ENCODE data around the gene APP.

DNA sequence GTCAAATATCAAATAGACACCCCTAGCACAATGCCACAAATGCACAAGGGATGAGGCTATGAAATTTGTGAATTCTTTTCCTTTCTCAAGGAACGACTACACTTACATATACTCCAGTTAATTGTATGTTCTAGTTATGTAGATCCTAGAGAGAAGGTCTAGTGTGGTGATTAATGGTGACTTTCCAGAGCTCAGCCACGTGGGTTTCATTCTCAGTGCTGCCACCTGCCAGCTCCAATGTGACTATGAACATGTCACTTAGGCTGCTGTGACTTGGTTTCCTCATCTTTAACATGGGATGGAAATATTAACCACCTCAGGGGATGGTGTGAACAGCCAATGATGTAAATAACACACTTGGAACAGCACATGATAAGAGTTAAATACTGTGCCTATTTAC, 138.3 kb downstream of the APP start:
- TF ChIP-seq, protein P1, sequence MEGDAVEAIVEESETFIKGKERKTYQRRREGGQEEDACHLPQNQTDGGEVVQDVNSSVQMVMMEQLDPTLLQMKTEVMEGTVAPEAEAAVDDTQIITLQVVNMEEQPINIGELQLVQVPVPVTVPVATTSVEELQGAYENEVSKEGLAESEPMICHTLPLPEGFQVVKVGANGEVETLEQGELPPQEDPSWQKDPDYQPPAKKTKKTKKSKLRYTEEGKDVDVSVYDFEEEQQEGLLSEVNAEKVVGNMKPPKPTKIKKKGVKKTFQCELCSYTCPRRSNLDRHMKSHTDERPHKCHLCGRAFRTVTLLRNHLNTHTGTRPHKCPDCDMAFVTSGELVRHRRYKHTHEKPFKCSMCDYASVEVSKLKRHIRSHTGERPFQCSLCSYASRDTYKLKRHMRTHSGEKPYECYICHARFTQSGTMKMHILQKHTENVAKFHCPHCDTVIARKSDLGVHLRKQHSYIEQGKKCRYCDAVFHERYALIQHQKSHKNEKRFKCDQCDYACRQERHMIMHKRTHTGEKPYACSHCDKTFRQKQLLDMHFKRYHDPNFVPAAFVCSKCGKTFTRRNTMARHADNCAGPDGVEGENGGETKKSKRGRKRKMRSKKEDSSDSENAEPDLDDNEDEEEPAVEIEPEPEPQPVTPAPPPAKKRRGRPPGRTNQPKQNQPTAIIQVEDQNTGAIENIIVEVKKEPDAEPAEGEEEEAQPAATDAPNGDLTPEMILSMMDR (IDR thresholded peaks at IDR 0.05 in 2 of 3, conservative IDR thresholded peaks at IDR 0.05 in 1 of 3; ENCODE audit: control insufficient read depth in 2 of 3, extremely low read depth in 1 of 3, insufficient read depth in 1 of 3, low read depth in 3 of 3, low read length in 3 of 3): 0 out of 6 replicates have a peak, but pooled peaks of 1 of the 3 experiments have one; percentile 10
- TF ChIP-seq POLR2A (IDR thresholded peaks at IDR 0.05; ENCODE audit: low read depth, low read length) (no peak), MTA3 (IDR thresholded peaks at IDR 0.05; ENCODE audit: borderline replicate concordance, low read length) (no peak), CHD1 (IDR thresholded peaks at IDR 0.05; ENCODE audit: low read depth, low read length) (no peak), EZH2 (IDR thresholded peaks at IDR 0.05; ENCODE audit: borderline replicate concordance, control insufficient read depth, low read depth, low read length) (no peak), ZNF274 (IDR thresholded peaks at IDR 0.05; ENCODE audit: insufficient read depth, insufficient read length) (no peak)
- TF ChIP-seq, protein P2, sequence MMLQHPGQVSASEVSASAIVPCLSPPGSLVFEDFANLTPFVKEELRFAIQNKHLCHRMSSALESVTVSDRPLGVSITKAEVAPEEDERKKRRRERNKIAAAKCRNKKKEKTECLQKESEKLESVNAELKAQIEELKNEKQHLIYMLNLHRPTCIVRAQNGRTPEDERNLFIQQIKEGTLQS (IDR thresholded peaks at IDR 0.05; ENCODE audit: borderline replicate concordance, extremely low read depth, low read depth, low read length): no peak

Measured in GM12878 (cell line).